Measurements from ENCODE around the gene ELK3.

ELK3 gene

DNA sequence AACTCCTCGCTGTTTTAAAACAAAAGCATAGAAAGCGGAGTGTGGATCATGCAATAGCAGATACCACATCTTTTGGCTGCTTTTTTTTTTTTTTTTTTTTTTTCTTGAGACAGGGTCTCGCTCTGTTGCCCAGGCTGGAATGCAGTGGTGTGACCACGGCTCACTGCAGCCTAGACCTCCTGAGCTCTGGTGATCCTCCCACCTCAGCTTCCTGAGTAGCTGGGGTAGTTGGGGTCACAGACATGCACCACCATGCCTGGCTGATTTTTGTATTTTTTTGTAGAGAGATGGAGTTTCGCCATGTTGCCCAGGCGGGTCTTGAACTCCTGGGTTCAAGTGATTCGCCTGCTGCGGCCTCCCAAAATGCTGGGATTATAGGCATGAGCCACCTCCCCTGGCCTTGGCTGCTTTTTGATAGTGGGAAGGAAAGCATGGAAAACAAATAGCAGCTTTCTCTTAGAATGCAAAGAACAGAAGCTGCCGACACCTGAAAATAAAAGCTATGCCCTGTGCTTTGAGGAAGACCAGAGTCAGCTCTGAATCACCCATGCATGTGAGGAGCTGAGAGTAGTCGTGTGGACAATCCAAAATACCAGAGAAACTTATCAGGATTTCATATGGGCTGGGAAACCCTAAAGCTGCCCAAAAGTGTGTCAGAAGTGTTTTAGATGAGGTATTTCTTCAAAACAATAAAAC lies 3.6 kb upstream of the ELK3 start:
- DNase-seq = no peak

GRCh38 chr12:96192926-96193573 lies 1.1 kb upstream of the ELK3 start:
- peak; percentile 23 for DNase-seq

DNA sequence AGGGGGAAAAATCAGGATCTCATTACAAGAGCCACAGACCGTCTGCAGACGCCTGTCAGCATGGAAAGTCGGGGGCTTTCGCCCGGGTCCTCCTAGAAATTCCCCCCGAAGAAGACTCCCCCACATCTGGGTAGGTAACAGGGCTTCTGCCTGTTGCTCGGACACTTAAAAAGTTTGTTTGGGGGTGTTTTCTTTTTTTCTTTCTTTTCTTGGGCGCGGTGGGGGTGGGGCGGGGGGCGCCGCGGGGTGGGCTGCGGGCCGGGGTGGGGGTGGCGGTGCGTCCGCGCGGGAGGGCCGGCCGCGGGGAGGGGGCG lies 358 bp downstream of the ELK3 start:
- DNase-seq = no peak

GRCh38 chr12:96194971-96195844 lies 1.0 kb downstream of the ELK3 start:
- peak; percentile 72 for DNase-seq

DNA sequence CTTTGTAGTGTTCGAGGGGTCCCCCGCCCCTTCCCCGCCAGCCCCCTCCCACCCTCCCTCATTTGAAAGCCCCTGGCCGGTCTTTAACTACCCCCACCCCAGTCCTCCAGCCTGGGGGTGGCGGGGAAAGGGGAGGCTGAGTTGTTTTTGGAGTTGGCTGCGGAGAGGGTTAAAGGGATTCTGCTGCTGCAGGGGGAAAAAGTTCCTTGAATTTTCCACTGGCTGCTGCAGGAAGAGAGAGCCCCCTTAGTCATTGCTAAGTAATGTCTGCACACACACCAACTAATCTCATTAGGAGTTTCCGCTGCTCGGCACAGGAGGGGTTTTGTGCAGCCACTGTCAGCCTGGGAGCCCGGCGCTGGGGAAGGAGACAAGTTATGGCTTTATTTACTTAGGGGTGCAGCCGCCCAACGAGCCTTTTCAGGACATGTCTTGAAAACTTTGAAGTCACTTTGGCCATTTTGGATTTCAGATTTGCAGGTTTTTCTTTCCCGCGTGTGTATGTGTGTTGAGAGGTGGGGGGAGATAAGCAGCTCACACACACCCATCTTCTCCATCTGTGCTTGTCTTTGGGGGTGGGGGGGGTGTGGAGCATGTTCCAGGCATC lies 1.8 kb downstream of the ELK3 start:
- no peak for DNase-seq

GRCh38 chr12:96196781-96197180 lies 2.6 kb downstream of the ELK3 start:
- DNase-seq = no peak

DNA sequence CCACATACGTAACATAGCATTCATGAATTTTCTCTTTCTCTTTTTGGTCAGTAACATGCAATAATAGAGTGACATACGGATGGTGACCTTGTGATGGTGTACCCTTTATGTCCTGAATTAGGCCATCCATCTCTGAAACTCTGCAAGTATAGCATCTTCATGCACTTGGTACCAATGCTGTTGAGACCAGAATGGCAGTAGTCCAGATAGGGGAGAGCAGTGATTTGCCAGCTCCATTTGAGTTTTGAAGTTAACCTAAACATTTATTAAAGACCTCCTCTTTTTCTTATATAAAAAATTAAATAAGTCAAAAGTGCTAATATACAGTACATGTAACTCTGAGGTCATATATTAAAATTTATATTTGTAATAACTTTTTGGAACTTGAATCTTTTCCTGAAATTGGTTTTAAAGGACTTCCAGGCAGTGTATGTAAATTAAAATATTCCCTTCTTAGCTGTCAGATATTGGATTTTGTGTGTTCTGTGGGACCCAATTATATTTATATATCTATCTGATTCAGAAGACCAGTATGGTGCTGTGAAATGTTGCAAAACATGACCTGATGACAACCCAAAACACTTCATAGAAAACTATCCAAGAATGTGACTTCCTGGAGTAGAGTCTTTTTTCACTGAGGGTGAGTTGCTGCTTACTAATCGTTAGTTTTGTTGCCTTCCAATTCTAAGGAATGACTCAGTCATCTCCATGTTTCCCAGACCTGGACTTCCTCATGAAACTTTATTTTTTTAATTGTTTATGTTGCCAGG lies 3.5 kb downstream of the ELK3 start:
- peak; percentile 56 for DNase-seq

GRCh38 chr12:96198965-96199364 lies 4.8 kb downstream of the ELK3 start:
- DNase-seq = peak; percentile 21

GRCh38 chr12:96199464-96199863 lies 5.3 kb downstream of the ELK3 start:
- DNase-seq = no peak

DNA sequence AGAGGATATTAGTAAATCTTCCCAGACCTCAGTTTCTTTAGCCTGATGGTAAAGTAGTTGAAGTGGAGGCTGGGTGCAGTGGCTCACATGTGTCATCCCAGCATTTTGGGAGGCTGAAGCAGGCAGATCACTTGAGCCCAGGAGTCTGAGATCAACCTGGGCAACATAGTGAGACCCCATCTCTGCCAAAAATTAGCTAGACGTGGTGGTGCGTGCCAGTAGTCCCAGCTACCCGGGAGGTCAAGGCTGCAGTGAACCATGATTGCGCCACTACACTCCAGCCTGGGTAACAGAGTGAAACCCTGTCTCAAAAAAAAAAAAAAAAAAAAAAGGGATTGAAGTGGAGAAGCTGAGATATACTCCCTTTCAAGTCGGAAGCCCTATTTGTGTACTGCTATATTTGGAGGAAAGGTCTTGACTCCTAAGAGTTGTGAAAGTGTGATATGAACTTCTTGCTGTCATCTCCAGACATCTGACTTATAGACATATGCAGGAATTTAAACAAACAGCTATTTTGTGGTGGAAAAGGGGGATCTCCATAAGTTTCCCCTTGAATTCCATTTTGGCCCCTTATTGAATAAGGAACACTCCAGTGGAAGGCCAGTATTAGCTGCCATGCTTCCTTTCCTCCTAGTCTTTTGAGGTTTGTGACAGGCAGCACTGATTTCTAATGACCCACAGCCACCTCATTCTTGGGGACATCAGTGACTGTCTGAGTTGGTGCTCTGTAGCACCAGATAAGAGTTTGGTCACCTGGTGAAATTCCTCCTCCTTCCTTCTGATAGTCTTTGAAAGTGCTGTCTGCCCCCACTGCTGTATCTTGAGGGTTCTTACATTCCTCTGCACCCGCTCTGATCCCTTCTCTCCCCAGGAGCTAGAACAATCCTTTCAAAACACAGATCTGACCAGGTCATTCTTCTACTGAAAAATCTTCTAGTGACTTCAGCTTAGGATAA lies 7.4 kb downstream of the ELK3 start:
- DNase-seq = no peak

- DNase-seq = no peak
These were observed 10.2 kb downstream of the ELK3 start for GRCh38 chr12:96204381-96204780.

- no peak for DNase-seq
These were observed 11.7 kb downstream of the ELK3 start for GRCh38 chr12:96205908-96206307.

GRCh38 chr12:96206936-96207662 lies 12.9 kb downstream of the ELK3 start:
- no peak for DNase-seq

DNA sequence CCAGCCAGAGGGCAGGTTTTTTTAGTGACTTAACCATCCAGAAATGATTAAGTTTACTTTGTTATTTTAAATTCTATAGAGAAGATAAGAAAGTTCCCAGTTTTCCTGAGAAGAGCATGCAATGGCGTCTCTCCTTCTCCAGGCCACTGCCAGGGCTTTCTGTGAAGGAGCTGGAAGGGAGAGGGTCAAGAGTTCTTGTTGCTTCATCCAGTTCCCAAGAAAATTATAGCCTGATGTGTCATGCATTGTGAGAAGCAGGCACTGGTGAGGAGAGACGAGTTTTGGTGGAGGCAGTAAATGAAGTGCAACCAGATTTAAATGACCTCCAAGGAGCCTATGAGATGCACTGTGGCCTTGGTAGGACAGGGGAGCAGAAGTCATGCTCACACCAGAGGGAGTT lies 14.2 kb downstream of the ELK3 start:
- DNase-seq = no peak

GRCh38 chr12:96208801-96209549 lies 14.8 kb downstream of the ELK3 start:
- peak; percentile 24 for DNase-seq

DNA sequence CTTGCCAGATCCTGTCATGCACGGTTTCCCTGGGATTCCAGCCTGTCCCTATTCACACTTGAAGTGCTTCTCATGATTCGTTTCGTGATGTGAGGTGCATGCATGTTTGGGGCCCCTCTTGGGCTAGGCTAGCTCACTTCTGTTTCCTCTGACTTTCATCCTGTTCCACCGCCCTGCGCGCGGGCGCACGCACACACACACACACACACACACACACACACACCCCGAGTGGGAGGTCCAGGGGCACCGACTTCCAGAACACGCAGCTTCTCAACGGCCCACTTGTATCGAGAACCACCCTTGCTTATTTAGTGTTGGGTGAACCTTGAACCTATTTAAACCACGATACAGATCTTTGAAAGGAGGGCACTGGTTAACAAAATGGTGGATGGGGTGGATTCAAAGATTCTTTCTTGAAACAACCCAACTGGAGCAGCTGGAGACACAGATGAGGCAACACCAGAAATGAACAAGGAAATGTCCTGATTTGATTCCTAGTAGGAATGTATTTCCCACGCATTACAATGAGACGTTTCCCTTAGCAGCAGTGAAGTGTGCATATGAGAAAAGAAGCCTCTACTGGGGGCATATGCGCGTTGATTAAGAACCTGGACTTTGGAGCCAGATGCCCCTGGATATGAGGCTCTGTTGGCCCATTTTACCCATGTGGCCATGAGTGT lies 16.3 kb downstream of the ELK3 start:
- no peak for DNase-seq

DNA sequence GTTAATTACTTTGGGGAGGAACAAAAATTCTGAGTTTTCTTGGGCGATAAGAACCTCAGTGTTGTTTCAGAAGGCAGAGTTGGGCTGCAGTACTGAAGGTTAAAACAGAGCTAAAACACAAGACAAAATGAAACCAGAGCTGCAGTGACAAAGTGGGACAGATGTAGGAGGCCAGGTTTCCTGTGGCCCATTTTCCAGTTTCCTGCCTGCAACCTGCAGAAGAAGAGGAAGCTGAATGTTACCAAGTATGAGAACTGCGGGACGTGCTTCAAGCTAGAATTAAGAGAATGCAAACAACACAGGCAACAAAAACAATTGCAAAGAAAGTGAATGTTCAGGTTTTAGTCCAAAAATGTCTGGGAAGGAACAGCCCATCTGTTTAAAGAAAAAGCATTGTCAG lies 17.8 kb downstream of the ELK3 start:
- no peak for DNase-seq

GRCh38 chr12:96212456-96213375 lies 18.5 kb downstream of the ELK3 start:
- no peak for DNase-seq
